Renal pelvis (tissue), 4 donors: Measurements from ENCODE around the gene PTCD3. TPM values are rescaled to one million over a fixed set of nuclear protein-coding genes. Genes with fewer than 3 reads are reported as not detected.

Experiments used
- DNase-seq: peaks from one replicate; pipeline ENCODE4 v3.0.0-alpha.2; 2013
- polyA plus RNA-seq, 3 donors: library from polyadenylated mRNA; unstranded; fragments of 120-200 nt; gene quantifications; one replicate each; pipeline ENCODE4 v1.2.1, GENCODE V29; 2013; ENCODE audit not compliant: insufficient read length in 3 of 3

PTCD3 gene
- polyA plus RNA-seq, 3 donors: 113 to 145 (median 144) TPM

GRCh38 chr2:86140969-86141392, 34.9 kb downstream of the PTCD3 start:
- DNase-seq: peak; percentile 66

- DNase-seq: no peak
Measured at GRCh38 chr2:86142436-86143257, 36.6 kb downstream of the PTCD3 start.

GRCh38 chr2:86143307-86143706, 37.3 kb downstream of the PTCD3 start:
- no peak for DNase-seq

GRCh38 chr2:86143926-86144685, 38.1 kb downstream of the PTCD3 start:
- DNase-seq: no peak

- no peak for DNase-seq
Measured at GRCh38 chr2:86147793-86148192, 41.8 kb downstream of the PTCD3 start.

GRCh38 chr2:86150502-86150901, 44.5 kb downstream of the PTCD3 start:
- no peak for DNase-seq

- no peak for DNase-seq
Measured at GRCh38 chr2:86157009-86157556, 51.0 kb downstream of the PTCD3 start.

- no peak for DNase-seq
Measured at GRCh38 chr2:86158286-86158685, 52.3 kb downstream of the PTCD3 start.

GRCh38 chr2:86160156-86160952, 54.3 kb downstream of the PTCD3 start:
- DNase-seq: no peak

GRCh38 chr2:86170449-86170848, 64.4 kb downstream of the PTCD3 start:
- DNase-seq: no peak

GRCh38 chr2:86171295-86171694, 65.3 kb downstream of the PTCD3 start:
- DNase-seq: no peak

GRCh38 chr2:86172610-86173009, 66.6 kb downstream of the PTCD3 start:
- DNase-seq: no peak

GRCh38 chr2:86174445-86174844, 68.4 kb downstream of the PTCD3 start:
- no peak for DNase-seq

- no peak for DNase-seq
Measured at GRCh38 chr2:86175828-86176227, 69.8 kb downstream of the PTCD3 start.

GRCh38 chr2:86176597-86176996, 70.6 kb downstream of the PTCD3 start:
- DNase-seq: no peak

- no peak for DNase-seq
Measured at GRCh38 chr2:86185517-86186212, 79.6 kb downstream of the PTCD3 start.

GRCh38 chr2:86186431-86186830, 80.4 kb downstream of the PTCD3 start:
- no peak for DNase-seq

- no peak for DNase-seq
Measured at GRCh38 chr2:86189782-86190416, 83.9 kb downstream of the PTCD3 start.
